Brain microvascular endothelial cell (primary cell): Measurements from ENCODE around the gene CSF1.

Source experiments
- DNase-seq: peaks from one replicate; pipeline ENCODE4 v3.0.0-alpha.2; 2020
- H3K27ac ChIP-seq: fragments of 250-450 bp; sonication (Bioruptor Pico); 2 replicates; pipeline ENCODE4 v1.5.1; 2020; ENCODE audit warnings: mild to moderate bottlenecking, moderate library complexity
- H3K27me3 ChIP-seq: fragments of 250-450 bp; sonication (Bioruptor Pico); replicated peaks from 2 replicates; pipeline ENCODE4 v1.5.1; 2020; ENCODE audit warnings: mild to moderate bottlenecking
- H3K36me3 ChIP-seq: fragments of 250-450 bp; sonication (Bioruptor Pico); replicated peaks from 2 replicates; pipeline ENCODE4 v1.5.1; 2020; ENCODE audit warnings: mild to moderate bottlenecking
- H3K4me3 ChIP-seq: 2 replicates; pipeline ENCODE4 v1.5.1; 2011; ENCODE audit warnings: low read depth, mild to moderate bottlenecking, control low read depth, low read length, moderate library complexity
- in situ Hi-C: cut with HindIII; loops from 2 replicates; pipeline ENCODE4 v1.10.0; 2017; ENCODE audit warnings: low sequenced_read_pairs, low pct_ligation_motif_present
- TF ChIP-seq, protein P1 (sequence below): IDR thresholded peaks from 2 replicates; pipeline ENCODE4 v1.5.1; 2011; ENCODE audit warnings: low read depth, mild to moderate bottlenecking, moderate library complexity, low read length, control low read depth, inconsistent platforms; ENCODE audit errors: missing control alignments

The CSF1 gene

GRCh38 chr1:109938556-109938955, 27.9 kb downstream of the CSF1 start:
- no peaks in the 10 kb centered on the region for H3K36me3 ChIP-seq
- no peaks in the 10 kb centered on the region for H3K27me3 ChIP-seq
- in situ Hi-C loops = no loop called here
- DNase-seq = no peak
- no peak overlapping the region for H3K4me3 ChIP-seq
- H3K27ac ChIP-seq = no peak overlapping the region
- TF ChIP-seq, protein P1, sequence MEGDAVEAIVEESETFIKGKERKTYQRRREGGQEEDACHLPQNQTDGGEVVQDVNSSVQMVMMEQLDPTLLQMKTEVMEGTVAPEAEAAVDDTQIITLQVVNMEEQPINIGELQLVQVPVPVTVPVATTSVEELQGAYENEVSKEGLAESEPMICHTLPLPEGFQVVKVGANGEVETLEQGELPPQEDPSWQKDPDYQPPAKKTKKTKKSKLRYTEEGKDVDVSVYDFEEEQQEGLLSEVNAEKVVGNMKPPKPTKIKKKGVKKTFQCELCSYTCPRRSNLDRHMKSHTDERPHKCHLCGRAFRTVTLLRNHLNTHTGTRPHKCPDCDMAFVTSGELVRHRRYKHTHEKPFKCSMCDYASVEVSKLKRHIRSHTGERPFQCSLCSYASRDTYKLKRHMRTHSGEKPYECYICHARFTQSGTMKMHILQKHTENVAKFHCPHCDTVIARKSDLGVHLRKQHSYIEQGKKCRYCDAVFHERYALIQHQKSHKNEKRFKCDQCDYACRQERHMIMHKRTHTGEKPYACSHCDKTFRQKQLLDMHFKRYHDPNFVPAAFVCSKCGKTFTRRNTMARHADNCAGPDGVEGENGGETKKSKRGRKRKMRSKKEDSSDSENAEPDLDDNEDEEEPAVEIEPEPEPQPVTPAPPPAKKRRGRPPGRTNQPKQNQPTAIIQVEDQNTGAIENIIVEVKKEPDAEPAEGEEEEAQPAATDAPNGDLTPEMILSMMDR = no peak

DNA sequence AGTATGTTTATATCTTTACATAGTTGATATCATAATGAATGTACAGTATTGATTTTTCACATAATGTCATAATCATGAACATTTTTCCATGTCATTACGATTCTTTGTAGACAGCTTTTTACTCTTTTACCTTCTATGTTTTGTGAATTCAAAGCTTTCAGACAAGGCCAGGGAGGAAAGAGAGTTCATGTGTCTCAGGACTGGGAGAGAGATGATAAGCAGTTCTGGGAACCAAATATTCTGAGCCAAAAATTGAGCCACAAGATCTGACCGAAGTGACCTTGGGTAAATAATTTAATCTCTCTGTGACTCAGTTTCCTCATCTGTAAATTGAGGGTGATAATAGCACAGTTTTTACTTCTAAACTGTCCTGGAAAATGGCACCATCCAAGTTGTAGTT, 31.8 kb downstream of the CSF1 start:
- H3K27ac ChIP-seq = no peak overlapping the region
- H3K27me3 ChIP-seq = no peaks in the 10 kb centered on the region
- H3K4me3 ChIP-seq = no peak overlapping the region
- in situ Hi-C loops = no loop called here
- TF ChIP-seq, protein P1 = no peak
- no peaks in the 10 kb centered on the region for H3K36me3 ChIP-seq
- no peak for DNase-seq

DNA sequence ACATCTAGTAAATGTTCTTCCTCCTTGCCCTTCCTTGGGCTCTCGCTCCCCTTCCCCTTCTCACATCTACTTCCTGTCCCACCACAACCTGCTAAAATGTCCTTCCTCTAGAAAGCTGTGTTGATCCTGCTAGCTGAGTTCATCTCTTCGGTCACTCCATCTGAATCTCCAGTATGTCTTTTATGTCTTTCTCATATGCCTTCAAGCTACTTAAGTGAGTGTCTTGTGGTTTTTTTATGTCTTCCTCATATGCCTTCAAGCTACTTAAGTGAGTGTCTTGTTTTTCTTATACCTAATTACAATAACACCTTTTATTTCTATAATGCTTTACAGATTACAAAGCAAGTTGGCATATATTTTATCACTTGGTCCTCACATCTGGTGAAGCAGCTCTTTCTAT, 33.9 kb downstream of the CSF1 start:
- no peak for DNase-seq
- Histone ChIP-seq H3K36me3 (no peaks in the 10 kb centered on the region), H3K27ac (no peak overlapping the region), H3K27me3 (no peaks in the 10 kb centered on the region), H3K4me3 (no peak overlapping the region)
- TF ChIP-seq, protein P1 = no peak
- in situ Hi-C loops = no loop called here

- TF ChIP-seq, protein P1 = no peak
- Histone ChIP-seq H3K4me3 (no peak overlapping the region), H3K36me3 (no peaks in the 10 kb centered on the region), H3K27ac (no peak overlapping the region), H3K27me3 (no peaks in the 10 kb centered on the region)
- no peak for DNase-seq
- in situ Hi-C loops = no loop called here
Measured at GRCh38 chr1:109946511-109946910, 35.9 kb downstream of the CSF1 start.

- H3K4me3 ChIP-seq = no peak overlapping the region
- in situ Hi-C loops = no loop called here
- TF ChIP-seq, protein P1 = no peak
- no peaks in the 10 kb centered on the region for H3K36me3 ChIP-seq
- no peak overlapping the region for H3K27ac ChIP-seq
- DNase-seq = no peak
- no peaks in the 10 kb centered on the region for H3K27me3 ChIP-seq
Measured at GRCh38 chr1:109947582-109948284, 37.1 kb downstream of the CSF1 start.

DNA sequence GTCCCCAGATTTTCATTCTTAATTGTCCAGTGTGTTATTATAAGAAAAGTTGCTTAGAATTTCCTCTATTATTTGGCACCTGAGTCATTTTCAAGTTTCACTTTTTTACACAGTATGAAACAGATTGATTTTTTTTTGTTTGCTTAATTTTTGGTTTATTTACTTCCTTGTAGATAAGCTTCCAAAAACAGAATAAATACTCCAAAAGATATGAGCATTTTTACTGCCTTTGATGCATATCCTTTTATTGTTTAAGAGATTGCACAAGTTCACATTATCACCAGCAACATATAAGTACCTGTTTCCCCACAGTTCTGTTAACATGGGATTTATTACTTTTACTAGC, 37.6 kb downstream of the CSF1 start:
- no peak for DNase-seq
- no peaks in the 10 kb centered on the region for H3K36me3 ChIP-seq
- TF ChIP-seq, protein P1 = no peak
- in situ Hi-C loops = no loop called here
- no peaks in the 10 kb centered on the region for H3K27me3 ChIP-seq
- H3K4me3 ChIP-seq = no peak overlapping the region
- no peak overlapping the region for H3K27ac ChIP-seq
